ENCODE data around the gene TKT. TPM values are rescaled to one million over a fixed set of nuclear protein-coding genes. Genes with fewer than 3 reads are reported as not detected.

Gene TKT
- total and polyA plus RNA-seq, 2 of the 8 experiments (the other 6 are each of a cell fraction or from before 2014, with no cell fraction given), result 418 to 986 TPM

DNA sequence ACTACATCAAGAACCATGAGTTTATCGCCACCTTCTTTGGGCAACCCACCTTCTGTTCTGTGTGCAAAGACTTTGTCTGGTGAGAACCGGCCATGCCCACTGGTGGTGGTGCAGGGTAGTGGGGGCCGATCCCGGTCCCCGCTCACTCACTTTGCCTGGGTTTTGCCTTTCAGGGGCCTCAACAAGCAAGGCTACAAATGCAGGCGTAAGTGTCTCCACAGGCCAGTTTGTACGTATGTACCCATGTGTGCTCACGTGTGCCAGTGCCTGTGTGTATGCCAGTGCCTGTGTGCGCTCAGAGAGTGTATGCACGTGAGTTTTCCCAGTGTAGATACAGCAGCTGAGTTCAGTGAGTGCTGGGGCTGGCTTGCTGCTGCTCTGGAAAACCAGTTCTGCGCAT, 74.3 kb downstream of the TKT start:
- H2BK120ac ChIP-seq (replicated peaks; ENCODE audit: low read depth, low read length), result no peak overlapping the region
- no peak overlapping the region for H2BK12ac ChIP-seq (ENCODE audit: low read depth, low read length)
- no peak for TF ChIP-seq SP2 (IDR thresholded peaks at IDR 0.05; ENCODE audit: low read length)
- TF ChIP-seq POU5F1 (IDR thresholded peaks at IDR 0.05; ENCODE audit: low read depth, low read length), result no peak
- TF ChIP-seq TEAD4 (IDR thresholded peaks at IDR 0.05; ENCODE audit: low read depth, low read length), result no peak
- no peak for TF ChIP-seq CHD2 (IDR thresholded peaks at IDR 0.05; ENCODE audit: low read length)
- TF ChIP-seq KDM4A (IDR thresholded peaks at IDR 0.05; ENCODE audit: low read depth, low read length, severe bottlenecking), result no peak
- 0 out of 2 replicates have a peak overlapping the region, but pooled peaks have one; percentile 19 for H2BK15ac ChIP-seq (ENCODE audit: low read length)
- WGBS, 2 experiments (ENCODE audit: extremely low coverage in 1 of 2, insufficient coverage in 1 of 2, insufficient read length in 1 of 2, insufficient replicate concordance in 2 of 2, low coverage in 1 of 2, low lambda C conversion rate in 2 of 2, missing lambda C conversion rate in 1 of 2), result 93% methylated on average over 11 of the region's 11 CpGs; no CpG with 5 or more reads in 1 of the 2 experiments
- ChIA-PET CTCF (ENCODE audit: partially characterized antibody) (interaction anchor here (0.6 to 3.3 kb wide), 11 partner anchors 13 to 441 kb away, joined by 3 to 11 read pairs (median 4); no protein-coding TSS in a partner anchor), POLR2A (ENCODE audit: partially characterized antibody) (interaction anchor here (1.1 kb wide), 1 partner anchor 9 kb away, joined by 3 read pairs; no protein-coding TSS in a partner anchor)
- no peak overlapping the region for H3K4me3 ChIP-seq (ENCODE audit: extremely low read depth in 1 of 4, insufficient read depth in 2 of 4, low read depth in 3 of 4, low read length in 4 of 4)
- H4K5ac ChIP-seq (ENCODE audit: insufficient read length, low read depth, low read length), result no peak overlapping the region
- H3K14ac ChIP-seq (ENCODE audit: insufficient read length), result no peak overlapping the region
- H3K27ac ChIP-seq (ENCODE audit: low read depth, low read length), result no peak overlapping the region
- H3K79me2 ChIP-seq (ENCODE audit: control insufficient read depth in 1 of 2, insufficient read depth in 2 of 2, low read length in 2 of 2), result no peaks in the 10 kb centered on the region
- no peak overlapping the region for H3K4me2 ChIP-seq (ENCODE audit: insufficient read depth in 1 of 2, low read depth in 2 of 2, low read length in 2 of 2)
- H3K56ac ChIP-seq (replicated peaks; ENCODE audit: insufficient read length, low read depth, low read length), result no peak overlapping the region
- H3K36me3 ChIP-seq (ENCODE audit: control insufficient read depth in 2 of 4, insufficient read depth in 4 of 4, low read length in 3 of 4), result peaks cover 0 to 8% (median 2%) of the 10 kb centered on the region in 4 experiments; a peak in 4 of 8 replicates
- H4K91ac ChIP-seq (replicated peaks; ENCODE audit: insufficient read length, low read length), result no peak overlapping the region
- no peak overlapping the region for H3K18ac ChIP-seq (ENCODE audit: extremely low read depth, low read length)
- no peak overlapping the region for H2AFZ ChIP-seq (ENCODE audit: low read length)
- FAIRE-seq (no peak), DNase-seq (ENCODE audit: low read depth in 1 of 2, low spot score in 2 of 2) (no peak)
- H3K9me3 ChIP-seq (ENCODE audit: insufficient read depth in 2 of 2, low read depth in 1 of 2, low read length in 1 of 2), result no peaks in the 10 kb centered on the region
- H3K4me1 ChIP-seq (replicated peaks in 1 of 4; ENCODE audit: control insufficient read depth in 3 of 4, insufficient read depth in 4 of 4, low read length in 3 of 4), result no peaks in the 10 kb centered on the region; a peak in 1 of 7 replicates
- no peaks in the 10 kb centered on the region for H3K79me1 ChIP-seq (ENCODE audit: low read depth, low read length)
- H4K20me1 ChIP-seq (replicated peaks in 1 of 2; ENCODE audit: control insufficient read depth in 1 of 2, insufficient read depth in 2 of 2, low read length in 2 of 2), result peaks cover 0 to 1% of the 10 kb centered on the region in 2 experiments
- H2AK5ac ChIP-seq (ENCODE audit: low read depth, low read length), result no peak overlapping the region
- H3K23ac ChIP-seq (ENCODE audit: insufficient read length), result no peak overlapping the region
- no peaks in the 10 kb centered on the region for H3K27me3 ChIP-seq (replicated peaks in 1 of 4; ENCODE audit: control insufficient read depth in 3 of 4, extremely low read depth in 1 of 4, insufficient read depth in 3 of 4, low read length in 3 of 4)
- no peak overlapping the region for H3K9ac ChIP-seq (replicated peaks in 1 of 4; ENCODE audit: extremely low read depth in 1 of 4, low read depth in 3 of 4, low read length in 3 of 4)
- no peak overlapping the region for H2BK5ac ChIP-seq (ENCODE audit: low read depth, low read length)
- H3K23me2 ChIP-seq (ENCODE audit: low read depth, low read length), result no peaks in the 10 kb centered on the region
- no peak overlapping the region for H4K8ac ChIP-seq (ENCODE audit: extremely low read depth, insufficient read depth, low read length)
- no peak overlapping the region for H3K4ac ChIP-seq (replicated peaks; ENCODE audit: insufficient read length, low read depth, low read length)
- H2BK20ac ChIP-seq (ENCODE audit: low read length), result no peak overlapping the region

Data from H1 (cell line).